Measurements from ENCODE around the gene WDR44.
"Not testable (repeated sequence)": the region's sequence is repeated elsewhere in the genome, so short reads cannot be mapped to it uniquely, and the experiment has no call there.

Gene WDR44, protein sequence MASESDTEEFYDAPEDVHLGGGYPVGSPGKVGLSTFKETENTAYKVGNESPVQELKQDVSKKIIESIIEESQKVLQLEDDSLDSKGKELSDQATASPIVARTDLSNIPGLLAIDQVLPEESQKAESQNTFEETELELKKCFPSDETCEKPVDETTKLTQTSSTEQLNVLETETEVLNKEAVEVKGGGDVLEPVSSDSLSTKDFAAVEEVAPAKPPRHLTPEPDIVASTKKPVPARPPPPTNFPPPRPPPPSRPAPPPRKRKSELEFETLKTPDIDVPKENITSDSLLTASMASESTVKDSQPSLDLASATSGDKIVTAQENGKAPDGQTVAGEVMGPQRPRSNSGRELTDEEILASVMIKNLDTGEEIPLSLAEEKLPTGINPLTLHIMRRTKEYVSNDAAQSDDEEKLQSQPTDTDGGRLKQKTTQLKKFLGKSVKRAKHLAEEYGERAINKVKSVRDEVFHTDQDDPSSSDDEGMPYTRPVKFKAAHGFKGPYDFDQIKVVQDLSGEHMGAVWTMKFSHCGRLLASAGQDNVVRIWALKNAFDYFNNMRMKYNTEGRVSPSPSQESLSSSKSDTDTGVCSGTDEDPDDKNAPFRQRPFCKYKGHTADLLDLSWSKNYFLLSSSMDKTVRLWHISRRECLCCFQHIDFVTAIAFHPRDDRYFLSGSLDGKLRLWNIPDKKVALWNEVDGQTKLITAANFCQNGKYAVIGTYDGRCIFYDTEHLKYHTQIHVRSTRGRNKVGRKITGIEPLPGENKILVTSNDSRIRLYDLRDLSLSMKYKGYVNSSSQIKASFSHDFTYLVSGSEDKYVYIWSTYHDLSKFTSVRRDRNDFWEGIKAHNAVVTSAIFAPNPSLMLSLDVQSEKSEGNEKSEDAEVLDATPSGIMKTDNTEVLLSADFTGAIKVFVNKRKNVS

DNA sequence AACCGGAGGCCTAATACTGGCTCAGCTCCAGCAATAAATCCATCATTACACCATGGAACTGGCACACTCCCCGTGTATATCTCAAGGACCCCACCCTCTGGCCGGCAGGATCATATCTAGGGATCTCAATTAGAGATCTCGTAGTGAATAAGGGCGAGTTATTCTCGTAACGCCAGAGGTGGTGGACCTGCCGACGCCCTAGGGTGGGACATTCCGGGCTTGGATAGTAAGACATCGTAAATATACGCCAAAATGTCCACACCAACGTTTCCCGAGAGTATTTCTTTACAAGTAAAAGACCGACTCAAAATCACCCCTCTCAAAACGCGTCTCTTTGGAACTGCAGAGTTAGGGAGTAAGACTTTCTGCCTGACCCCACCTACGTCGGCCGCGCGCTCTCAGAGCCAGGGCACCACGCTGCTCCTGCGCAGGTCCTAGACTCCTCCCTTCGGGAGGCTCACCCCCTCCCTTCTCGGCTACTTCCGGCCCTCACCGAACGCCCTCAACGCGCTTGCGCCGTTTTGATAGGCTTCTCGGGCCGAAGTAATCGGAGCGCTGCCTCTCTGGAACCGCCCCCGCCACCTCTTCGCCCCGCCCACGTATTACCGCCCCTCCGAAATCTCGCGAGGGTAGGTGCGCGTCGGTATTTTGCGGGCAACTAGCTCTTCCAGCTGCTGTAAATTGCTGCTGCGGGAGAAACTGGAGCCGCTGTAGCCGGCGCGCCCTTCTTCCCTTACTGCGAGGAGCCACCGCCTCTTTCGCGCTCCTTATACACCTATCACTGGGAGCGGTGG is at the start of gene WDR44:
Gene WDR44 (plus strand): TSS at position 643 of the 794 bp plus-strand sequence. CDS start 398 bp downstream, outside the sequence.
- DNase-seq (ENCODE audit: low read depth in 1 of 2, low spot score in 1 of 2) = peak; percentile 76 to 88

DNA sequence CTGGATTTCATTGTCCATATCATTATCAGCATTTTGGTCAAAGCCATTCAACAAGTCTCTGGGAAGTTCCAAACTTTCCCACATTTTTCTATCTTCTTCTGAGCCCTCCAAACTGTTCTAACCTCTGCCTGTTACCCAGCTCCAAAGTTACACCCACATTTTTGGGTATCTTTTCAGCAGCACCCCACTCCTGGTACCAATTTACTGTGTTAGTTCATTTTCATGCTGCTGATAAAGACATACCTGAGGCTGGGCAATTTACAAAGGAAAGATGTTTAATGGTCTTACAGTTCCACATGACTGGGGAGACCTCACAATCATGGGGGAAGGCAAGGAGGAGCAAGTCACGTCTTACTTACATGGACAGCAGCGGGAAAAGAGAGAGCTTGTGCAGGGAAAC is 40.1 kb upstream of the WDR44 start:
- not testable (repeated sequence) for DNase-seq (ENCODE audit: low read depth in 1 of 2, low spot score in 1 of 2)

DNA sequence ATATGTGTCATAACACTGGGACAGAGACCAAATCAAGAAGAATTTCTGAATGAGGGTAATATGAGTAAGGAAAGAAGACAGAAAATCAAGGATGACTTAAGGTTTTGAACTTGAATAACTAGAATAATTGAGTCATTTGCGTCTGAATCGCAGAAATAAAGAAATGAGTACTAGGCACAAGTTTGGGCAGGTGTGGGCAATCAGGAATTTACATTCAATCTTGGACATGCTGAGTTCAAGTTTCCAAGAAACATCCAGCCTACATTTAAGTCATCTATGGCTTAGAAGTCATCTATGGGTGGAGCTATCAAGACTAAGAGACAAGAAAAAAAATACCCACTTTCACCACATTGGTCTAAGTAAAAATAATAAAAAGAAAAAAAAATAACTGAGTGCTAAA is 30.4 kb upstream of the WDR44 start:
- no peak for DNase-seq (ENCODE audit: low read depth in 1 of 2, low spot score in 1 of 2)

DNA sequence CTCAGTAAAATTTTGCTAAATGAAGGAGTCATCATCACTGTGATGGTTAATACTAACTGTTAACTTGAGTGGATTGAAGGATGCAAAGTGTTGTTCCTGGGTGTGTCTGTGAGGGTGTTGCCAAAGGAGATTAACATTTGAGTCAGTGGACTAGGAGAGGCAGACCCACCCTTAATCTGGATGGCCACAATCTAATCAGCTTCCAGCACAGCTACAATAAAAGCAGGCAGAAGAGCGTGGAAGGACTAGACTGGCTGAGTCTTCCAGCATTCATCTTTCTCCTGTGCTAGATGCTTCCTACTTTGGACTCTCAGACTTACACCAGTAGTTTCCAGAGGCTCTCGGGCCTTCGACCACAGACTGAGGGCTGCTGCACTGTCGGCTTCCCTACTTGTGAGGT is 21.3 kb upstream of the WDR44 start:
- no peak for DNase-seq (ENCODE audit: low read depth in 1 of 2, low spot score in 1 of 2)

DNA sequence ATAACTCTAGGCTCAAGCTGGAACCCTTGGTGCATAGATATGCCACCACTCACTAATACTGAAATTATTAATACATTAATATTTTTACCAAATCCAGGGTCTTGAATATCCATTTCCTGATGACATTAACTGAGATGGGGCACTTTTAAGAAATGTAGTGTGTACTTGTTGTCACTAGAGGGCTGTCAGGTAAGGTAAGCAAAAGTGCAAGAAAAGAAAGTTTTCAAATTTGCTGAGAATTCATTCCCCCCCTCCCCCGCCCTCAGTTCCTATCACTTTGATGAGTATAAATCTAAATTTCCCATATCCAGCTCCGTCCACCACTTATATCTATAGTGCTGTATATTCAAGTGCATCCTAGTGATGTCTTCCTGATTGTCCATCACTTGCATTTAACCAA is 20.5 kb upstream of the WDR44 start:
- DNase-seq (ENCODE audit: low read depth in 1 of 2, low spot score in 1 of 2) = no peak

DNA sequence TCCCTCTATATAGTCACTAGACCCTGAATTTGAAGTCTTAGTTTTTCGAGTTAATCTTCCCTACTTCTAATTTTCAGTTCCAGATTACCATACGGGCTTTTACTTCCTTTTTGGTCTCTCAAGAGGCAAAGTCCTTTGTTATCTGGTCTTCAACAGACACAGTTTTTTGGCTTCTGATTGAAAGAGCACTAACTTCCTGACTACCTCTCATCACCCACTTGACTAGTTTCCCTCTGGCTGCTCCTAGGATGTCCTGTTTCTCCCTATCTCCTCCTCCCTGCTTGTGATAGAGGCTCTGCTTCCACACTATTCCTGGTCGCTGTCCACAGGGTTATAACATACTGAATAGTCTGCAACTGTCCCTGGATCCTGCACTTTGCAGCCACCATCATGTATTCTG is 16.7 kb upstream of the WDR44 start:
- no peak for DNase-seq (ENCODE audit: low read depth in 1 of 2, low spot score in 1 of 2)

DNA sequence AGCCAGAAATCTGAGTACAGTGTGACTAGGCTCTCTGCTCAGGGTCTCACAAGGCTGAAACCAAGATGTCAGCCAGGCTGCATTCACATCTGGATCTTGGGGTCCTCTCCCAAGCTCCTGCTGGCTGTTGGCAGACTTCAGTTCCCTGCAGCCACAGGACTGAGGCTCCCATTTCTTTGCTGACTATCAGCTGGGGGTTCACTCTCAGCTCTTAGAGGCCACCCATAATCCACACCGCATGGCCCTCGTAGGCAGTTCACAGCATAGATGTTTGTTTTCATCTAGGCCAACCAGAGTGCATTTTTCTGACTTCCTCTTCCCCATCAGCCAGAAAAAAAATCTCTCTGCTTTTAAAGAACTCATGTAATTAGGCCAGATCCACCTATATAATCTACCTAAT is 8.2 kb upstream of the WDR44 start:
- no peak for DNase-seq (ENCODE audit: low read depth in 1 of 2, low spot score in 1 of 2)

DNA sequence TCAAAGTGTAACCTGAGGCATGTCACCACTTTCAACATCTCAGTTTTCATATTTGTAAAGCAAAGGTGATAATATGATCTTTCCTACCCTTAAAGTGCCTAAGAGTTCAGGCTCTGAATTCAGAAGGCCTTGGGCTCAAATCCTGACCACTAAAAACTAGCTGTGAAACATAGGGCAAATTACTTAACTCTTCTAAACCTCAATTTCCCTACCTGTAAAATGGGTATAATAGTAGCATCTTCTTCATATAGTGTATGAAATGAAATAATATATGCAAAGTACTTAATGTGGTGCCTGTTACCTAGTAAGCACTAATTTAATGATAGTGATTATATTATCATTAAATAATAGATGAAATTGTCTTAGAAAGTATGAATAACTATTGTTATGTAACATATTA is 7.0 kb upstream of the WDR44 start:
- no peak for DNase-seq (ENCODE audit: low read depth in 1 of 2, low spot score in 1 of 2)

DNA sequence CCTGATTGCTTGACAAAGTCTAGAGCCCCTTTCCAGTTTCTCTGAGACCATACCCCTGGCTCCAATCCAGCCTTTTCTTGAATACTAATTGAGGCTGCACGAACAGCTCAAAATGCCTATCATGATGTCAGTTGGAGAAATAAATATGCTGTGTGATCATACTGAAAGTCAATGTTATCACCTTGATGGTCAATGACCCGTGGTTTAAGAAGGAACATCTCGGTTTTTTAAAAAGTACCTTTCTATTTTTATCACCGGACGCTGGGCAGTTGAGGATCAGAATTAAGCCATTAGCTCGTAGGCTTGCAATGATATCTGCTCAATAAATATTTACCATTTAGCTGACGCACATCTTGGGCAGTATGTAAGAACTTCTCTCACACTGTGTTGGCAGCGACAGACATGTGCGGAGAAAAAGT is 852 bp upstream of the WDR44 start:
- no peak for DNase-seq (ENCODE audit: low read depth in 1 of 2, low spot score in 1 of 2)

DNA sequence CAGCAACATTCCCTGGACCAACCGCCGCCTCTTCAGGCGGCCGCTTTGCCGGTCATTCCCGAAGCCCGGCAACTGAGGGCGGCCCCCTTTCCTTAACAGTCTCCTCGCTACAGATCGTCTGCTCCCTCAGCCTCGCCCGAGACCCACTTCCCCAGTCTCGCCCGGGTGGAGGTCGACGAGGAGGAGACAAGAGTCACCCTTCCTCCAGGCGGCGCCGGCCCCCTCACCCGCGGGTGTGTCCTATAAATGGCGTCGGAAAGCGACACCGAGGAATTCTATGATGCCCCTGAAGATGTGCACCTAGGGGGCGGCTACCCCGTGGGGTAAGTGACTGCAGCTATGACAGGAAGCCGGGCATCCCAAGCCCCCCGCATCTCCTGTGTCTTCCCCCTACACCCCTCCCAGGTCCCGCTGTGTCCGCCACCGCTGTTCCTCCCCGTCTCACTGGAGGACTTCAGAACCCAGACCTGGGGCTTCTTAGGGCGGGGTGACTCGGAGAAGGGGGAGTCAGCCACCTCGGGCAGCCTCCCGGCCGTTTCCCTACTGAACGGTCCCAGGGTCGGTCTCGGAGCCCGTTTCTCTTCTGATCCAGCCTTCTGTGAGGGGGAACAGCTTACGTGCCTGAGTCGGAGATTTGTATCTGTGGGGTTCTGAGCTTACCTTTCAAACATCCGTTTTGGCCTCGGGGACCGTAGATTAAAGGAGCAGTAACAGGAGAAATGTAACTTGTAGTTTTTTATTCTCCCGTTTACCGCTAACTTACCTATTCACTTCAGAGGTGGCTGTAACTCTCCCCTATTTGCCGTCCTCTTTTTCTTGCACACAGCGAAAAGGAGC is 570 bp downstream of the WDR44 start:
- peak; percentile 17 to 18 for DNase-seq (ENCODE audit: low read depth in 1 of 2, low spot score in 1 of 2)

DNA sequence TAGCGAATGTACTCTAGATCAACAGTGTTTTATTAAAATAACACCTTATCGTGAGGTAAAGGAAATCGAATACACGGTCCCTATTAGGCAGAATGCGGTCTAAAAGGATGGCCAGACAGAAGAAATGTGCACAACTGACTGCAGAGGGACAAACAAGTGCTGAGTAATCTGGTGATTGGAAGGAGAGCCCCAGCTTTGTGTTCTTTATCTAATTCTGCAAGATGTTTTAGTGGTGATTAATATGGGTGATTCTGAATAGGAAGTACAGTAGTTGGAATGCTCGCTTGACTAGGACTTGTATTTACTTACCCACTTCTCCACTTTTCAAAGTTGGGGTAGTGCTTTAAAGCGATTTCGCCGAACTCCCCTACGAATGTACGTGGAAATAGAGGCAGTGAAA is 1.2 kb downstream of the WDR44 start:
- no peak for DNase-seq (ENCODE audit: low read depth in 1 of 2, low spot score in 1 of 2)

DNA sequence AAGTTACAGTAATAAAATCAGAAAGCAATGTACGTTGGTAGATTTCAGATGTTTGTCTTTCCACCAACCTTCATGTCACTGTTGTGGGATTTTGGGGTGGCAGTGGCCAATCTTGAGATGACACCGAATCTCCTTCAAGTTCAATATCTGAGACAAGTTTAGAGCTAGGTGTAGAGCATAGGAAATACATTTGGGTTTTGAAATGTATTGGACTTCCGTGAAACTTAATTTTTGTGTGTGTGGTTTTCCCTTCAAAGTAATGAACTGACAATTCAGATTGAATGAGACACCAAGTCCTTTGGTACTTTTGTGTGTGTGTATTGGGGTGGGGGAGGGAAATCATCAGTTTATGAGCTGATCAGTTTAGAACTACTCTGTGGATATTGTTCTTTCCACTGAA is 1.8 kb downstream of the WDR44 start:
- DNase-seq (ENCODE audit: low read depth in 1 of 2, low spot score in 1 of 2) = no peak

DNA sequence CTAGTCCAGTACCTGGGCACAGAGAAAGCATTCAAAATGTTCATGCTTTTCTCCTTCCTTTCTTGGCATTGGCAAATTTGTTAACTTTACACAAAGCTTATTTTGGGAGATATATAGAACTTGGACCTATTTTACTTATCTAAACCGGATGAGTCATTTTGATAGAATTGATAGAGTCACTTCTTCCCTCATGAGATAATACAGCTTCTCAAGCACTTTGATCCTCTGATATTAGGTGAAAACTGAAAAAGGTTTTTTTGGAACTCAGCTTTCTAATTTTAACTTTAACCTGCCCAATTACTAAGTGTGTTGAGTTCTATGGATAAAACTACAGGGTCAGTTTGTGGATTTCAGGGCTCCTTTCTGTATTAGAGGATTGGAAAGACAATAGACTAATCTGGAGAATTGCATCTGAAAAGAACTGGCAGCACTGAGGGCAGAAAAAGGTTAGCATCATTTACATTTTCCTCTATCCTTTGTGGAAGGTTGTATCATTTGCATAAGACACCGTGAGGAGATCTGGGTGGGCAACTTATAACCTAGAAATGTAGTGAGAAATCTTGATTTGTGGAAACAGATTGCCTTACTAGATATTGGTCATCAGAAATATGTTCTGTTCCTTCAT is 2.4 kb downstream of the WDR44 start:
- DNase-seq (ENCODE audit: low read depth in 1 of 2, low spot score in 1 of 2) = no peak

DNA sequence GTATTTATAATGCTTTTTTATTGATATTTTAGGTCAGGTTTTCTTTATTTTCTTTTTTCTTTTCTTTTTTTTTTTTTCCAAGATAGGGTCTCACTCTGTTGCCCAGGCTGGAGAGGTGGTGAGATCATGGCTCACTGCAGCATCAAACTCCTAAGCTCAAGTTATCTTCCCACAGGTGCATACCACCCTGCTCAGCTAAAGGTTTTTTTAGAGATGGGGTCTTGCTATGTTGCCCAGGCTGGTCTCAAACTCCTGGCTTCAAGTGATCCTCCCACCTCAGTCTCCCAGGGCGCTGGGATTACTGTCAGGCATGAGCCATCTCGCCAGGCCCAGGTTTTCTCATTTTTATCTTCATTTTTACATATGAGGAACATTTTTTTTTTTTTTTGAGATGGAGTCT is 3.3 kb downstream of the WDR44 start:
- no peak for DNase-seq (ENCODE audit: low read depth in 1 of 2, low spot score in 1 of 2)

DNA sequence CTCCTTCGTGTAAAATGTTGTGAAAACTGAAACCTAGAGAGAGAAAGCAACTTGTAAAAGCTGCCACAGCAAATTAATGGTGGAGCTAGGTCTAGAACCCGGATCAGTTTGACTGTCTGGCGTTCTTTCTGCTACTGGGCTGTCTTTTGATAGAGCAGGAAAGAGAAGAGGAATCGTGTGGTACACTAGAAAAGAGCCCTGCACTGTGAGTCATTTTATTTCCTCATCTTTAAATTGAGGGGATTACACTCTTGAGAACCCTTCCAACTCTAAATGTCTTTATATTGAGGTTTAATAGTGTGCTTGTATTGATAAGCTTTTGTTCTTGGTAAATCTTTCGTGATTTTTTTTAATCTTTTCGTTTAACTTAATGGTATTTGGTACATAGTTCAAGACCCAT is 4.3 kb downstream of the WDR44 start:
- DNase-seq (ENCODE audit: low read depth in 1 of 2, low spot score in 1 of 2) = no peak

DNA sequence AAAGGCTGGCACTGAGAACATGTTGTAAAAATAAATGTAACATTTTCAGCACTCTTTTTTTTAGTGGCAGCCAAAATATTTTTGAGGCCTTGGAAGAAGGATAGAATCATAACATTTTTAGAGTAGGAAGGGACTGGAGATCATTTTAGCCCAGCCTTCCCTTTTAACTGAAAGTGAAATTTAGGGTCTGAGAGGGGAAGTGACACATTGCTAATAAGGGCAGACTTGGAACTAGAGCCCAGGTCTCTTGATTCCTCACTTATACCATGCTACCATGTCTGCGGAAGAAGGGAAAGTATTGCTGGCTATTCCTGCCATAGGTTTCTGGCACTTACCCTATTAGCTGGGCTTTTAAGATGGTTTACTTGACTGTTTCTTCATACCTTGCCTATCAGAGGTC is 4.8 kb downstream of the WDR44 start:
- no peak for DNase-seq (ENCODE audit: low read depth in 1 of 2, low spot score in 1 of 2)

DNA sequence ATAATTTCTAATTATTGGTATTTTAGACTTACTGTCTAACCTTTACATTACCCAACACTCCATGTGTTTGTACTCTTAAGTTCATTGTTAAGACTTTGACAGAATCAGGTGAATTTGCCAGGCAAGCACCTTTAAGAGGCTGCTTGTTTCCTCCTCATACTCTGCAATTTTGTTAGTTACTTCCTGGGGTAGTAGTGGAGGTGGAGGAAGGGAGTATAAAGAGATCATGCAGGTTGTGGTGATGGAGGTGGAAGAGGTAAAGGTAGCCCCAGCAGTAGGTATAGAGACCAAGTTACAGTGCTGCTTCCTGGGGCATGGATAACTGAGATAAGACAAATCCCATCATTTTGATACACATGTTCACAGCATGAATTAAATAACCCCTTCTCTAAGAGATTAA is 6.7 kb downstream of the WDR44 start:
- no peak for DNase-seq (ENCODE audit: low read depth in 1 of 2, low spot score in 1 of 2)

DNA sequence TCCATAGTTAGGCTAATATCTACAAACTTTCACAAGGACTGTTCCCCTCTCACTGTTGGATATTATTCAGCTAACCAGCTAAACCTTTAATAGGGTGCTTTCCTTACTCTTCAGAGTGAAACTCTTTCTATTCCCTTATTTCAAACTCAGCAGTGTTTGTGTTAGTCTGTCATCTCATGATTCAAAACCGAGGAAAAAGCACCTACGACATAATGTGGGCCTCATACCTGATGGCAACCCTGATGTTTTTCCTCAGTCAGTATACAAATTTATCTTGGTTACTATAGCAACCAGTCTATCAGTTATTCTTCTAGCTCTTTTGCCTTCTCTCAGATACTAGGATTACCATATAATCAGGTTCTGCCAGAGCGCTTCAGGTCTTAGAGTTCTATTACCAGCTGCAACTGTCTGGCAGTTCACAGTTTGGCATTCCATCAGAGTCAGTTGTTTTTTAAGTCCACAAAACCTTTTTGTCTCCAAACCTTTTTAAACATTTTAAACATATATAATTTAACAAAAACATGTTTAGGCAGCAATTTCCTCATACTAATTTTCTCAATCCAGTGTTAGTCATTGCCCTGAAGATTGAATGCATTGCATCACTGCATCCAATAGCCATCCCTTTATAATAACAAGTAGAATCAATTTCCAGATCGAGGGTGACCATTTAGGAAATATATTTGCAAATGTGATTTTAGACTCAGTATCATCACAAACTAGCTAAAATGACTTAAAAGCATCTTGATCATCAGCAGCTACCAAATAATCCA is 7.4 kb downstream of the WDR44 start:
- no peak for DNase-seq (ENCODE audit: low read depth in 1 of 2, low spot score in 1 of 2)

DNA sequence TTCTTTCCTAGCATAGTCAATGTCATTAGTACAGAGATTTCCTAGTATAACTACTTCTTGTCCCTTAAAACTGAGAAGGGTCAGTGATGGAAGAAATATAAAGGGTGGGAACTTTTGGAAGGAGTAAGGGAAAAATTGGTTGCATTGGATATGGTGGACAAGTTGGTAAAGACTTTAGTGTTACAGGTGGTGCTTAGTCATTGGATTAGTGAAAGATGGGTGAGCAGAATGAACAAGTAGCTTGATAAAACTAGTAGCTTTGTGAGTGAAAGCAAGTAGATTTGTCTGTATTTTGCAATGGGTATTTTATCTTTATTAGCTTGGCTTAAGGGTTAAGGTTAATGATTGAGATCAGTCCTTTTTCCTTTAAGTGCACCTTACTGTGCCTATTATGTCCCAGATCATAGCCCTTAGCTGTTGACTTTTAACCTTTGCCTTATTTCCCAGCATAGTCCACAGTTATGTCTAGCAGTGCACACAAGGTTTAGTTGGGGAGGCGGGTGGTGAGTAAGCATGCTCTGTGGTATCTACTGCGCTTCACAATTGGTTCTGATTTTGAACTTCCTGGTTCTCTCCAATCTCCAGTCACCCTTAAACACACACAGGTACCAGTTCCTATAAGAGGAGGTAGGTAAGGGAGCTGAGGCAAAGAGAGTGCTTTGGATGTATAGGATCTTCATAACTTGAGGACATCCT is 9.5 kb downstream of the WDR44 start:
- DNase-seq (ENCODE audit: low read depth in 1 of 2, low spot score in 1 of 2) = no peak
